ENCODE measurements around the gene NTHL1. TPM values are rescaled to one million over a fixed set of nuclear protein-coding genes. Genes with fewer than 3 reads are reported as not detected.
A peak's percentile ranks its signal among the peaks of the same experiment; 100 is the strongest.

NTHL1 gene
- total RNA-seq, 1 donor from 2014 or later: 50.7 TPM

DNA sequence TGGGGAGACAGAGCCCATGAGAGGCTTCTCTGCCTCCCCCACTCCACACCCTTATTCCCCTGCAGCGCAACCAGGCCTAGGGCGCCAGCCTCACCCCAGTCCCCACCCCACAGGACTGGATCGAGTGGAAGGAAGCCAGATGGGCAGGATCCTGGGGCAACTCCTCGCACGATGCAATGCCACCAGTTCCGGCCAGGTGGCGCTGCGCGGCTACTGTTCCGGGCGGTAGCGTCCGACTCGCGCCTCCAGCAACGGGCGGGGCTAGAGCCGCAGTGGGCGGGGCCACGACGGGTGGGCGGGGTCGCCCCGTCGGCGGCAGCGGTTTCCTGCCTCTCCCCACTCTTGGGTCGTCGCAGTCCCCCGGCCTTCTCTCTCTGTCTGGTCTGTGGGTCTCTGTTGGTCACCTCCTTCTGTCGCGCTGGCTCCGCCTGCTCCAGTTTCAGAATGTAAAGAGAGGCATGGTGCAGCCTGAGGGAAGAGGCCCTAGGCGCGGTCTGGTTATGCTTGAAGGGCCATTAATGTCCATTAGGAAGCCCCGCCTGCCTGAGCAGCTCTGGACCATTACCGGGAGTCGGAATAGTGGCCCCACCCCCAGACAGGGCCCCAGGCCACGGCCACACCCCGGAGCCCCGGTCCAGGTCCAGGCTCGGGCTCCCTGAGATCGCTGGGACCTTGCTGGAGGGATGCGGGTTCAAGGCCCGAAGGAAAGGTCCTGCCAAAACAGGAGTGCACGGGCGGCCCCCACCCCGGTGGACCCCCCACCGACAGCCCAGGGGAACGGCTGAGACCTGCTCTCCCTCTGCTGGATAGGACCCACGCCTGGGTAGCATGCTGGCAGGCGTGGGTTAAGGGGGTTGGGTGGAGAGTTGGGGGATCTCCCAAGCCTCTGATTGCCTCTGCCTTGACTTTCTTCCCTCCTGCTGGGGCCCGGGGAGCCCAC is 24.3 kb downstream of the NTHL1 start:
- H3K4me3 Mint-ChIP-seq: peak overlapping the region; percentile 69
- no peaks in the 10 kb centered on the region for H3K9me3 Mint-ChIP-seq
- TF ChIP-seq, protein P1, sequence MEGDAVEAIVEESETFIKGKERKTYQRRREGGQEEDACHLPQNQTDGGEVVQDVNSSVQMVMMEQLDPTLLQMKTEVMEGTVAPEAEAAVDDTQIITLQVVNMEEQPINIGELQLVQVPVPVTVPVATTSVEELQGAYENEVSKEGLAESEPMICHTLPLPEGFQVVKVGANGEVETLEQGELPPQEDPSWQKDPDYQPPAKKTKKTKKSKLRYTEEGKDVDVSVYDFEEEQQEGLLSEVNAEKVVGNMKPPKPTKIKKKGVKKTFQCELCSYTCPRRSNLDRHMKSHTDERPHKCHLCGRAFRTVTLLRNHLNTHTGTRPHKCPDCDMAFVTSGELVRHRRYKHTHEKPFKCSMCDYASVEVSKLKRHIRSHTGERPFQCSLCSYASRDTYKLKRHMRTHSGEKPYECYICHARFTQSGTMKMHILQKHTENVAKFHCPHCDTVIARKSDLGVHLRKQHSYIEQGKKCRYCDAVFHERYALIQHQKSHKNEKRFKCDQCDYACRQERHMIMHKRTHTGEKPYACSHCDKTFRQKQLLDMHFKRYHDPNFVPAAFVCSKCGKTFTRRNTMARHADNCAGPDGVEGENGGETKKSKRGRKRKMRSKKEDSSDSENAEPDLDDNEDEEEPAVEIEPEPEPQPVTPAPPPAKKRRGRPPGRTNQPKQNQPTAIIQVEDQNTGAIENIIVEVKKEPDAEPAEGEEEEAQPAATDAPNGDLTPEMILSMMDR (conservative IDR thresholded peaks at IDR 0.05): peak; percentile 96
- DNase-seq (ENCODE audit: low read depth, low spot score): peak; percentile 99
- H3K27ac Mint-ChIP-seq (ENCODE audit: unreplicated experiment): no peak overlapping the region
- H3K27me3 Mint-ChIP-seq (ENCODE audit: low read depth): peaks cover 68% of the 10 kb centered on the region
- H3K36me3 Mint-ChIP-seq (ENCODE audit: low read depth): no peaks in the 10 kb centered on the region
- H3K4me1 Mint-ChIP-seq: peaks cover 26% of the 10 kb centered on the region

DNA sequence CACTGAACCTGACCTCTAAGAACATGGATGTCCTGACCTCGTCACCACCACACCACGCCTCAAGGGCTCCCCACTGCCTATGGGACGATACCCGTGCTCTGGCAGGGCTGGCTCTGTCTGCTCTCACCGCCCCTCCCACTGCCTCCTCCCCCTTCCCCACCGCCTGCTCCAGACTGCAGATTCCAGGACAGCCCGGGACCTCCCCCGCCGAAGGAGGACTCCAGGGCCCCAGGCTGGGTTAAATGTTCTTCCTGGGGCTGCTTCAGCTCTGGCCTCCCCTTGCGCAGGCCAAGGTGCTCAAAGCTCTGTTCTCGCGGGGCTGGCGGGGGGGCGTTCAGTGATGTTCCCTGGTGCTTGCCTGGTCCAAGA is 24.9 kb downstream of the NTHL1 start:
- Mint-ChIP-seq H3K36me3 (ENCODE audit: low read depth) (no peaks in the 10 kb centered on the region), H3K27ac (ENCODE audit: unreplicated experiment) (no peak overlapping the region), H3K27me3 (ENCODE audit: low read depth) (peaks cover 68% of the 10 kb centered on the region), H3K4me3 (peak overlapping the region; percentile 69), H3K4me1 (peaks cover 26% of the 10 kb centered on the region), H3K9me3 (no peaks in the 10 kb centered on the region)
- TF ChIP-seq, protein P1 (conservative IDR thresholded peaks at IDR 0.05): no peak
- DNase-seq (ENCODE audit: low read depth, low spot score): no peak

DNA sequence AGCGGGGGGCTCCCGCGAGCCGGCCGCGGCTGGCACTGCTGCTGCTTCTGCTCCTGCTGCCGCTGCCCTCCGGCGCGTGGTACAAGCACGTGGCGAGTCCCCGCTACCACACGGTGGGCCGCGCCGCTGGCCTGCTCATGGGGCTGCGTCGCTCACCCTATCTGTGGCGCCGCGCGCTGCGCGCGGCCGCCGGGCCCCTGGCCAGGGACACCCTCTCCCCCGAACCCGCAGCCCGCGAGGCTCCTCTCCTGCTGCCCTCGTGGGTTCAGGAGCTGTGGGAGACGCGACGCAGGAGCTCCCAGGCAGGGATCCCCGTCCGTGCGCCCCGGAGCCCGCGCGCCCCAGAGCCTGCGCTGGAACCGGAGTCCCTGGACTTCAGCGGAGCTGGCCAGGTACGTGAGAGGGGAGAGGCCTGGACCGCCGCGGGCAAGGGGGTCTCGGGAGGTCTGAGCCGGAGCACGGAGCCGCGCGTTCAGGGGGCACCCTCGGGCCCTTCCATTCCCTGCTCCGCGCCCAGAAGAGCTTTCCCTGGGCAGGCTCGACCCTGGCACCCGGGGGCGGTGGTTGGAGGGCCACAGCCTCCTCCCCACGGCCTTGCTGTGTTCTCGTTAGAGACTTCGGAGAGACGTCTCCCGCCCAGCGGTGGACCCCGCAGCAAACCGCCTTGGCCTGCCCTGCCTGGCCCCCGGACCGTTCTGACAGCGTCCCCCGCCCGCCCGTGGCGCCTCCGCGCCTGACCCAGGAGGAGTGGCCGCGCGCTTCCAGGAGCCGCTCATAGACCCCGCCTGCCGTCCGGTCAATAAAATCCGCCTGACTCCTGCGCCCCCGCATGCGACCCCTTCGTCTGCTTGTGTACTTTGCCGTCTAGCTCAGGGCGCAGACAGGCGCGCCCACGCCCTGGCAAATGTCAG is 27.5 kb downstream of the NTHL1 start:
- TF ChIP-seq, protein P1 (conservative IDR thresholded peaks at IDR 0.05): no peak
- no peak overlapping the region for H3K27ac Mint-ChIP-seq (ENCODE audit: unreplicated experiment)
- H3K4me3 Mint-ChIP-seq: peak overlapping the region; percentile 71
- no peak for DNase-seq (ENCODE audit: low read depth, low spot score)
- no peaks in the 10 kb centered on the region for H3K36me3 Mint-ChIP-seq (ENCODE audit: low read depth)
- peaks cover 22% of the 10 kb centered on the region for H3K4me1 Mint-ChIP-seq
- H3K9me3 Mint-ChIP-seq: no peaks in the 10 kb centered on the region
- H3K27me3 Mint-ChIP-seq (ENCODE audit: low read depth): peaks cover 58% of the 10 kb centered on the region

DNA sequence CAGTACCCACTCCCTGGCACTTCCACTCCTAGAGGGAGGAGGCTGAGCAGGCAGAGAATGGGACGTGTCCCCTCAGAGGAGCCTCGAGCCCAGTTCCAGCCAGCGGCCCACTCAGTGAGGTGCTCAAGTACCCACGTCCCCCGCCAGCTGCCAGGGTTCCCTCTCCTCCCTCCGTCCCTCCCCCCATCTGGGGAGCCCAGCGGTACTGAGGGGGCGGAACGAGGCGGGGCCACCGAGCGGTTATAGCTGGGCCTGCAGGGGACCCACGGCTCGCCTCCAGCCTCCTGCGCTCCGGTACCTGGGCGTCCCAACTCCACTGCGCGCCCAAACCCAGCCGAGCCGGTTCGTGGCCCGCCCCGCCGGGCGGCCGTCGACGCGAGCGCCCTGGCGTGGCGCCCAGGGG is 28.1 kb downstream of the NTHL1 start, which contains the start of gene NPW:
NPW (plus strand) TSS at position 268 of the 403 bp plus-strand sequence.
- Mint-ChIP-seq H3K4me1 (peaks cover 22% of the 10 kb centered on the region), H3K27ac (ENCODE audit: unreplicated experiment) (no peak within 1 kb of the TSS), H3K4me3 (peak within 1 kb of the TSS; percentile 71), H3K36me3 (ENCODE audit: low read depth) (no peaks in the 10 kb centered on the region), H3K9me3 (no peaks in the 10 kb centered on the region), H3K27me3 (ENCODE audit: low read depth) (peaks cover 58% of the 10 kb centered on the region)
- DNase-seq (ENCODE audit: low read depth, low spot score): no peak
- TF ChIP-seq, protein P1 (conservative IDR thresholded peaks at IDR 0.05): no peak

DNA sequence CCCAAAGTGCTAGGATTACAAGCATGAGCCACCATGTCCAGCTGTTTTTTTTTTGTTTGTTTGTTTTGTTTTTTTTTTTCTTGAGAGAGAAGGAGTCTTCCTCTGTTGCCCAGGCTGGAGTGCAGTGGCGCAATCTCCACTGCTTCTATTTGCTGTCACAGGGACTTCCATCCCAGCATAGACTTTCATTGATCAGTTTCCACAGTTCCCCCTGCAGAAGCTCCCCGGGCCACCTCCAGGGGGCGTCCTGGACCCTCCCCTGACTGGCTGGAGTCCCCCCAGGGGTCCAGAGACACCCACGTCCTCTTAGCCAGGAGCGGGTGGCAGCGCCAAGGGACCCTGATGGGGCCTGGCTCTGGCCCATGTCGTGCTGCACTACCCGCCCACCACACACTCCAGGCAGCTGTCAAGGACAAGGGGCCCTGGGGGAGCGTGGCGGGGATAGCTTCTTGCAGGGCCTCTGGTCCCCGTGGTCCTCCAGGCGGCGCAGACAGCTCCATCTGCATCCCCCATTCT is 31.2 kb downstream of the NTHL1 start:
- no peaks in the 10 kb centered on the region for H3K9me3 Mint-ChIP-seq
- DNase-seq (ENCODE audit: low read depth, low spot score): no peak
- peaks cover 5% of the 10 kb centered on the region for H3K4me1 Mint-ChIP-seq
- H3K27ac Mint-ChIP-seq (ENCODE audit: unreplicated experiment): no peak overlapping the region
- H3K27me3 Mint-ChIP-seq (ENCODE audit: low read depth): peaks cover 36% of the 10 kb centered on the region
- no peaks in the 10 kb centered on the region for H3K36me3 Mint-ChIP-seq (ENCODE audit: low read depth)
- TF ChIP-seq, protein P1 (conservative IDR thresholded peaks at IDR 0.05): peak; percentile 54
- peak overlapping the region; percentile 31 for H3K4me3 Mint-ChIP-seq

Data from neural crest cell (in vitro differentiated cells).